ENCODE data around the gene C1R.
A peak's percentile ranks its signal among the peaks of the same experiment; 100 is the strongest.
"Not testable (repeated sequence)": the region's sequence is repeated elsewhere in the genome, so short reads cannot be mapped to it uniquely, and the experiment has no call there.

Gene C1R

GRCh38 chr12:7120166-7120565, 27.9 kb upstream of the C1R start:
- no peak for DNase-seq

DNA sequence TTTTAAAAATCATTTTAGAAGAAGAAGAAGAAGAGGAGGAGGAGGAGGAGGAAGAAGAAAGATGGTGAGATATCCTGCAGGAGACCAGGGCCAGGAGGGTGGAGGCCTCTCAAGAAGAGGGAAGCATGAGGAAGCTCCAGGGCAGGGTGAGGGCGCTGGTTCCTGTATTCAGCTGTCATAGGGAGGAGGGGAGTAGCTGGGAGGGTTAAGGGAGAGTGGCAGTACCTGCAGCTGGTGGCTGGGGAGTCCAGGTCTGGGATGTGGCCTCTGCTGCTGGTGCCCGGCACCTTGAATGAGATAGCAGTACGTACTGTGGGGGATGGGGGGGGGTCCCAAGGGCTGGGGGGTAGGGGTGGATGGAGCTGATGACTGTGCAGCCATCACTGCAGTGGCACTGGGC, 26.6 kb upstream of the C1R start:
- no peak for DNase-seq

DNA sequence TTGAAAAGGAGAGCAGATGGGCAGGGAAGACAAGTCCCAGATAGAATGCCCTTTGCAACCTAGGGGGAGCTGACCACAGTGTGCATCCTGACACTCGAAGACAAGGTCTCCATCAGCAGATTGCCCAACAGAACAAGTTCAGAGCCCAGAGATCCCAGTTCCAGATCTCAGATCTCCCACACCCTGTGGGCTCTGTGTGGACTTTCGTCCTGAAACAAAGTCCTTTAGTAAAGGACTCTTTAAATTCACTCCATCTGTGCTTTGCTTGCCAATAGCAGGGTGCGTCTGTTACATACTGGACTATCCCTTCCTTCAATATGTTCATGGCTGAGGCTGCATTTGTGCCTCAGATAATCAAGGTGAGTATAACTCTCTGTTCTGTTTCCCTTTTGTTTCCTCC, 25.4 kb upstream of the C1R start:
- DNase-seq, result no peak

DNA sequence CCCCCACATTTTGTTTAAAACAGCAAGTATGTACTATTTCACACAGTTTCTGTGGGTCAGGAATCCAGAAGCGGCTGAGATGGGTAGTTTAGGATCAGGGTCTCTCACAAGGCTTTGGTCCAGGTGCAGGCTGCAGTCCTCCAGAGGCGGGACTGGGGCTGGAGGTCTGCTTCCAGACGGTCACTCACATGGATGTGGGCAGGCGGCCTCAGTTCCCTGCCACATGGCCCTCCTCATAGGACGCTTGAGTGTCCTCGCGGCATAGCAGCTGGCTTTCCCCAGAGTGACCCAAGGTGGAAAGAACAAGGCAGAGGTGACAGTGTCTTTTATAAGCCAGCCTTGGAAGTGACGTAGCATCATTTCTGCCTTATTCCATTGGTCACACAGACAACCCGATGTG, 24.7 kb upstream of the C1R start:
- DNase-seq, result no peak

DNA sequence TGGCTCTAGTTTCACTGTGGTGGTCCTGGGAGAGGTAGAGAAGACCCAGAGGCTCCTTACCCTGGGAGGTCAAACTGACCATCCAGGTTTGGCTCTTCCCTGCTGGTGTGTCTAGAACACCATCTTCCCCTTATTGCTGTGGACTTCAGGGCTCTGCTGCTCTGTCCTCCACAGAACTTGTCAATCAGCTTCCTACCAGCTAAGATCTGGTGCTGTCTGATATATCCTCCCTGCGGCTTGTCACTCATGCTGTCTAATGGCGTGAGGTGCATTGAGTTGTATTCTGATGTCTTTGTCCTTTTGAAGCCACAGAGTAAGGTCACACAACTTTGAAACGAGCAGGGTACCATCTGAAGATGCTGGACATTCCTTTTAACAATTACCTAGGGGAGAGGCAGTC, 24.0 kb upstream of the C1R start:
- DNase-seq, result no peak

GRCh38 chr12:7114851-7115250, 22.6 kb upstream of the C1R start:
- no peak for DNase-seq

GRCh38 chr12:7114008-7114407, 21.8 kb upstream of the C1R start:
- no peak for DNase-seq

DNA sequence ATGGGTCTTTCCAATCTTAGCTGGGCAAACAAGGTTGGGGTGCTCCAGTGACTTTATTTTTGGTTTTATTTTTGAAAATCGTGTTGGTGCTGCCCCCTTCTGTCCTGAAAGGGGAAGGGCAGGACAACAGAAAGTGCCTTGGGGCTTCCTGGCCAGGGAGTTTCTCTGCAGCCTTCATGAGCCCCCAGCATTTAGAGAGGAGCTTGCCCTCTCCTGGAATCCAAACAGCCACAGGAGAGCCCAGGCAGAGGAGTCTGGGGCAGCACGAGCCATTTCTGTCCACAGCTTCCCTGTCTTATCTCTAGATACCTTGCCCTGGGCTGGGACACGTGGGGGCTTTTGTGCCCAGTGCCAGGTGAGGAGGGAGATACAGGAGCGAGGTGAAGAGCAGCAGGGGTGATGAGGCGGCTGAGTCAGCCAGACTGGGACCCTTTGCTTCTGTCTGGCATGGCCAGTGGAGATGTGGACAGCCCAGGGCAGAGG, 21.2 kb upstream of the C1R start:
- DNase-seq, result peak in 3 of 14 donors; percentile 3 to 8 (median 6)

- DNase-seq, result no peak
Observed at GRCh38 chr12:7112041-7112440, 19.8 kb upstream of the C1R start.

- DNase-seq, result no peak
Observed at GRCh38 chr12:7110661-7111060, 18.4 kb upstream of the C1R start.

DNA sequence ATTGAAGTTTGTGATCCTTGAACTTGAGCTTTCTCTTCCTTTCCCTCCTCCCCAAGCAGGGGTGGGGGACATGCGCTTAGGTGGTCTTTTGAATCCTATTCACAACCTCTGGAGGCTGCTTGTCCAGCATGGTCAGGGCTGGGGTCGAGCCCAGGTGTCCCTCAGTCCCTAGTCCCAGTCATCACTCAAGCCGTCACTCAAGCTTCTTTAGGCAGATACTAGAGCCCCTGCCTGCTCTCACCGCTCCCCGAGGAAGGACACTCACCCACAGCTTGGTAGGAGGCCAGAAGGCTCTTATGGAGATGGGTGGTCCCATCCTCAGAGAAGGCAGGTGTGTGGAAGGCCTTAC, 17.3 kb upstream of the C1R start:
- no peak for DNase-seq

GRCh38 chr12:7108796-7109571, 16.7 kb upstream of the C1R start, which contains the start of gene C1RL:
Gene C1RL, minus strand, starts transcription at chr12:7109214. Its CDS starts 34 bp downstream, at chr12:7109180.
- DNase-seq, result peak in 12 of 14 donors; percentile 32 to 76 (median 70)

GRCh38 chr12:7108003-7108795, 16.0 kb upstream of the C1R start:
- peak in 5 of 14 donors; percentile 11 to 42 (median 36) for DNase-seq

DNA sequence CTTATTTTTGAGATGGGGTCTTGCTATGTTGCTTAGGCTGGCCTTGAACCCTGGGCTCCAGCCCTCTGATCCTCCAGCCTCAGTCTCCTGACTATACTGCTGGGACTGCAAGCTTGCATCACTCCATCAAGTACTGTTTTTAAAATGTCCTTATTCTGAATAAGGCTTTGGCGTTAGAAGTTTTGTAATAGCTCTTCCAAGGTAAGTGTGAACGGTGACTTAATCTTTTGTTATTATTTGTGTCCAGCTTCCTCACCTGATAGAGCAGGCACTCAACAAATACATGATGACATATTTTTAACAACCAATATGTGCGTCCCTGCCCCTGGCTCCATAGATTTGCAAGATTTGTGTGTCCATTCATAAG, 15.4 kb upstream of the C1R start:
- DNase-seq, result no peak

- not testable (repeated sequence) for DNase-seq
Observed at GRCh38 chr12:7107181-7107580, 14.9 kb upstream of the C1R start.

DNA sequence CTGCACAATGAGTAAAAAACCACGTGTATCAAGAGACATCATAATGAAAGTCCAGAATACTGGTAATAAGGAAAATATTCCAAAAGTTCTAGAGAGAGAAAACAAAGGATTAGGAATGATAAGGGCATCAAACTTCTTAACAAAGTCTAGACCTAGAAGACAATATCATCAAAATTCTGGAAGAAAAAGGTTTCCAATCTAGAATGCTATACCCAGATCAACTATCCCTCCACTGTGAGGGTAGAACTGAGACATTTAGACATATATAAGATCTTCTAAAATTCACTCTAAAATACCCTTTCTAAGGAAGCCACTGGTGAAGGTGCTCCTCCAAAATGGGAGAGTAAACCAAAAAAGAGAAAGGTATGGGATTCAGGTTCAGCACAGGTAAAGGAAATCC, 13.8 kb upstream of the C1R start:
- no peak for DNase-seq

DNA sequence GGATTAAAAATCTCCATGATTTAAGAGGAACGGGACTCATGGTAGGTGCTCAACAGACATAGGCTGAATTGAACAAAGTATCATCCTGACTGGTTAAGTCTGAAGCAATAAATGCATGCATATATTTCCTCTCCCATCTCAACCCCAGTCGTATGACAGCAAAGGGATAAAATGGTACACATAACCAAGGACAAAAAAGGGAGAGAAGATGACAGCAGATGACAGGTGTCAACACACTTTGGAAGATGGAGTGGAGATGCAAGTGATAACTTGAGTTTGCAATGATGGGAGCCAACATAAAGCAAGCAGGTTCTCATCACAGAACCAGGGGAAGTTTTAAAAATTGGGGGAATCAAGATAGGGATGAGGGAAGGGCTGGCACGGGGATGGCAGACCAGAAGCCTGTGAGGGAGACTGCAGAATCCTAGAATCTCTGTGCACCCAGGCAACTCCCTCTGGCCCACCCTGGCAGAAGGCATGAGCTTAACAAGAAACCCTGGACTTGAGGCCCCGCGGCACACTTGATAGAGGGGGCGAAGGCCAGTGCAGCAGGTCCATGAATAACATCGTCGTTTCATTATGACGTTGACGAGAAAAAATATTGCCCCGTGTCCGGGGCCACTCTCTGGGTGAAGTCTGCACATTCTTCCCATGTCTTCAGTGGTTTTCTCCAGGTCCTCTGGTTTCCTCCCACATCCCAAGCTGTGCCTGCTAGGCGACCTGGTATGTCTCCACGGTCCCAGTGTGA, 11.8 kb upstream of the C1R start:
- DNase-seq, result no peak

DNA sequence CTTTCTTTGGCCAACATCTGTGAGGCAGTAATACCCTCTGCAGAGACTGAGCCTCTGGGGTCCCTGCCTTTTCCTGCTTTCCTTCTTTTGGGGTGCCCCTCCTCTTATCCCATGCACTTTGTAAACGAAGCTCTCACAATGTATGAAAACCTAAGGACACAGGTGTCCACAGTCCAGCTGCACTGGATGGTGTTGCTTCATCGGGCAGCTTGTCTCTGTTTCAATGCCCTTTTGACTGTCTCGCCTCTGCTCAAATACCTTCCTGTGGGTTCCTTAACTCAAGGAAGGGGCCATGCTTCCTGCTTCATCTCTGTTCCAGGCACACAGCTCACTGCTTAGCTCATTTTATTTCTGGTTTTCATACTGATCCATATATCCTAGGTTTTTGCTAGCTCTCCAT, 10.3 kb upstream of the C1R start:
- DNase-seq, result no peak

DNA sequence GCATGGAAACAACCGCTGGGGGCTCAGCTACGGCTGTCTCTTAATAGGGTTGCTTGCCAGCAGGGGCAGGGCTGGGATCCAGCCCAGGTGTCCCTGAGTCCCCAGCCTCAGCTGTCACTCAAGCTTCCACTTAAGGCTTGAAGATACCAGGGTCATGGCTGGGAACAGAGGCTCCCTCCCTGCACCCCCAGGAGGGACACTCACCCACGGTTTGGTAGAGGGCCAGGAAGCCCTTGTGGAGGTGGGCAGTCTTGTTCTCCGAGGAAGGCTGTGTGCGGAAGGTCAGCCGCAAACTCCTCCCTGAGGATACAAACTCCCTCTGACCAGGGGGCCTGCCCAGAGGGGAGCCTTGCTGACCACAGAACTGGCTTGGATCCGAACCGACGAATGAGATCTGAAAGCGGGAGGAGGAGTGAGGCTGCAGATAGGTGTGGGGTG, 9.5 kb upstream of the C1R start:
- no peak for DNase-seq

DNA sequence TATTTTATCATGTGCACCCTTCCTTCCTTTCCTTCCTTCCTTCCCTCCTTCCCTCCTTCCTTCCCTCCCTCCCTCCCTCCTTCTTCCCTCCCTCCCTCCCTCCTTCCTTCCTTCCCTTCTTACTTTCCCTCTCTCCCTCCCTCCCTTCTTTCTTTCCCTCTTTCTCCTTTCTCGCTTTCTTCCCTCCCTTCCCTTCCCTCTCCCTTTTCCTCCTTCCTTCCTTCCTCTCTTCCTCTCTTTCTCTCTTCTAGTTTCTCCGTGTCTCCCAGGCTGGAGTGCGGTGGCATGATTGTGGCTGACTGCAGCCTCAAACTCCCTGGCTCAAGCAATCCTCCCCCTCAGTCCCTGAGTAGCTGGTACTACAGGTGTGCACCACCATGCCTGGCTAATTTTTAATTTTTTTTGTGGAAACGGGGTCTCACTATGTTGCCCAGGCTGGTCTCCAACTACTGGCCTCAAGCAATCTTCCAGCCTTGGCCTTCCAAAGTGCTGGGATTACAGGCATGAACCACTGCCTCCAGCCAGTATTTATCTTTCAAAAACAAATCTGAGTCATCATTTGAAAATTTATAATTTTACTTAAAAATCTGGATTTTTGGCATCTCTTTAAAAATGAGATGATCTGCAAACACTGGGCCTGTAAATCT, 8.9 kb upstream of the C1R start:
- no peak for DNase-seq

DNA sequence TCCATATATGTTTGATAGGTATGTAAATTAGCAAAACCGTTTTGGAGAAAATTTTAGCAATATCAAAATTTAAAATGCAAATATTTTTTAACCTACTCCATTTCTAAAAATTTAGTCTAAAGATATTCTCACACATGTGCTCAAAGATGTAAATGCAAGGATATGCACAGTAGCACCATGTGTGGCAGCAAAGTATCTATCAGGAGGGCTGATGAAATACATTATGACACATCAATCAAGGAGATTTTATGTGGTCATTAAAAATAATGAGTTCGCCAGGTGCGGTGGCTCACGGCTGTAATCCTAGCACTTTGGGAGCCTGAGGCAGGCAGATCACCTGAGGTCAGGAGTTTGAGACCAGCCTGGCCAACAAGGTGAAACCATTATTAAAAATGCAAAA, 8.0 kb upstream of the C1R start:
- DNase-seq, result no peak

DNA sequence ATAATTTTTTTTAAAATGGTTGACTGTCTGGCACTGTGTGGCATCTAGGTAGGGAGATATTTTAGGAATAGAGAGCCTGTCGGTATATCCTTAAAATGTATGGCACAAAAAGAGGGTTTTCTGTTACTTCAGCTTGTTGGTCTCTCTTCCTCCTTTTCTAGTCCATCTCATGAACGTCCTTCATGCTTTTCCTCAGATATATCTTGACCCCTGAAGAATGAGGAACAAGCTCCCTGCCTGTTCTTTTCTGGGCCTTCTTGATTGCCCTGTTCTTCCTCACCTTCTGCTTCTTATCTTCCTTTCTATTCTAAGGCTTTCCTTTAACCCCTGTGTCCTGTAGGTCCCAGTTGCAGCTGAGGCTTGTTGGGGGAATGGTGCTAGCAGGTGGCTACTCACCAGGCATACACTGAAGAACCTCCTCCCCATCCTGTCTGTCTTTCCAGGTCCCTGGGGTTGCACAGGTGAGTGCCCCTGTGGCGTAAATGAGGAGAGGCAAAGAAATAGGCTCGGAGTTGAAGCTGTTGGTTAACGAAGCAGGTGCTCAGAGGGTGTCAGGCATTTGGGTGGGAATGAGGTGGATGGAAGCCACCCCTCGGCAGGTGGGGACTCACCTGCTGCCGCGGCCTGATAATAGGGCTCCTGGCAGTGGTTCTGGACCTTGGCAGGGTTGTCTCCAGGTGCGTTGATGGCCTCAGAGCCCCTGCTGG, 7.2 kb upstream of the C1R start:
- DNase-seq, result no peak

Data from C1 segment of cervical spinal cord (tissue), 14 donors.